ENCODE data around the gene C15orf39.

C15orf39 gene

GRCh38 chr15:75153565-75154276 lies 48.0 kb upstream of the C15orf39 start:
- TF ChIP-seq CTCF (IDR thresholded peaks at IDR 0.05; ENCODE audit: low read depth, low read length, poor library complexity, severe bottlenecking) (no peak), EZH2phosphoT487 (IDR thresholded peaks at IDR 0.05; ENCODE audit: borderline replicate concordance, low read length) (no peak)
- Histone ChIP-seq H3K9me2 (replicated peaks; ENCODE audit: control insufficient read depth, low read length) (no peaks in the 10 kb centered on the region), H3K79me2 (ENCODE audit: control insufficient read depth, low read length) (no peaks in the 10 kb centered on the region), H3K9me3 (ENCODE audit: control insufficient read depth, insufficient read depth, low read length) (peaks cover 4% of the 10 kb centered on the region; the same call in 1 of the 2 replicates), H3K4me3 (ENCODE audit: low read length) (no peak overlapping the region), H3K27ac (ENCODE audit: low read depth, low read length) (no peak overlapping the region), H3F3A (ENCODE audit: control insufficient read depth, insufficient read depth) (no peaks in the 10 kb centered on the region), H4K20me1 (ENCODE audit: control insufficient read depth, insufficient read depth, low read depth, low read length) (no peaks in the 10 kb centered on the region), H3K4me1 (ENCODE audit: control insufficient read depth, low read length) (peaks cover 11% of the 10 kb centered on the region), H3K27me3 (ENCODE audit: control insufficient read depth, low read length) (peaks cover 4% of the 10 kb centered on the region; the same call in 1 of the 2 replicates), H3K4me2 (ENCODE audit: low read length) (no peak overlapping the region), H3K36me3 (ENCODE audit: control insufficient read depth, low read length) (no peaks in the 10 kb centered on the region)

GRCh38 chr15:75154461-75155062 lies 47.1 kb upstream of the C15orf39 start:
- peaks cover 4% of the 10 kb centered on the region; the same call in 1 of the 2 replicates for H3K9me3 ChIP-seq (ENCODE audit: control insufficient read depth, insufficient read depth, low read length)
- H3K79me2 ChIP-seq (ENCODE audit: control insufficient read depth, low read length): no peaks in the 10 kb centered on the region
- no peak for TF ChIP-seq CTCF (IDR thresholded peaks at IDR 0.05; ENCODE audit: low read depth, low read length, poor library complexity, severe bottlenecking)
- no peak for TF ChIP-seq EZH2phosphoT487 (IDR thresholded peaks at IDR 0.05; ENCODE audit: borderline replicate concordance, low read length)
- no peak overlapping the region for H3K4me3 ChIP-seq (ENCODE audit: low read length)
- H3K36me3 ChIP-seq (ENCODE audit: control insufficient read depth, low read length): no peaks in the 10 kb centered on the region
- no peaks in the 10 kb centered on the region for H4K20me1 ChIP-seq (ENCODE audit: control insufficient read depth, insufficient read depth, low read depth, low read length)
- no peaks in the 10 kb centered on the region for H3K9me2 ChIP-seq (replicated peaks; ENCODE audit: control insufficient read depth, low read length)
- H3K27ac ChIP-seq (ENCODE audit: low read depth, low read length): no peak overlapping the region
- H3K4me2 ChIP-seq (ENCODE audit: low read length): no peak overlapping the region
- peaks cover 4% of the 10 kb centered on the region for H3K27me3 ChIP-seq (ENCODE audit: control insufficient read depth, low read length)
- peaks cover 11% of the 10 kb centered on the region for H3K4me1 ChIP-seq (ENCODE audit: control insufficient read depth, low read length)
- no peaks in the 10 kb centered on the region for H3F3A ChIP-seq (ENCODE audit: control insufficient read depth, insufficient read depth)

DNA sequence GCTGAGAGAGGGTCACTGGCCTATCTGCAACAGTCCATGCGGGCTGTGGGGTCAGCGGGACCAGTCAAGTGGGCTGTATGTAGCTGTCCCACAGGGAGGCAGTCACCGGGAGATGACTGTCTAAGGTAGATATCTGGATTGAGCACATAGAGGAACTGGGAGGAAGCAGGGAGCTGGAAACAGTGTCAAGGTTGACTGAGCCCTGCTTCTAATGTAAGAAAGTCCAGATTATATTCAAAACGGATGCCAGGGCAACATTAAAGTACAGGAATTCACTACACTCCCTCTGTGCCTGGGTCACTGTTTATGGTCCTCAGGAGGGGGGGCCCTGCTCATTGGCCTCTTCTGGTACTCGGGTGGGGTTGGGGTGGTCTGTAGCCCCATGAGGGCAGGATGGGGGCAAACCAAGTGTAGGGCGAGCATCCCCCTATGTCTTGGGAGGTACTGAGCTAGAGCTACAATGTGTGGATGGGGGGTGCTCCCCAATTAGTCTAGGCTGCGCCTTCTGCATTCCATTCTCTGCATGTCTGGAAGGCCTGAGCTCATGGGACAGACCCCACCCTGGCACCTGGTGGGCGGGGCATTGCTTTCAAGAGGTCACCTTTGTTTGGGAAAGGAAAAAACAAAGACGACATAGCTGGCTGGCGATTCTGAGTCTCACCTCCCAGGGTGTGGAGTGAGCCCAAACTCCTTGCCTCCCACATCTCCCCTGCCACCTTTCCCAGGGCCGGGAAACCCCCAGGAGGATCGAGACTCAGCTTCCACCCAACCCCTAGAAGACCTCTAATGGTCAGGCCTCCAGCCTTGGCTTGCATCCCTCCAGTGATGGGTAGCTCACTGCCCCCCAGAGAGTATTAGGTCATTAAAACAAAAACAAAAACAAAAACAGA lies 45.1 kb upstream of the C15orf39 start:
- Histone ChIP-seq H3F3A (ENCODE audit: control insufficient read depth, insufficient read depth) (no peaks in the 10 kb centered on the region), H3K36me3 (ENCODE audit: control insufficient read depth, low read length) (no peaks in the 10 kb centered on the region), H3K27ac (ENCODE audit: low read depth, low read length) (no peak overlapping the region), H3K4me2 (ENCODE audit: low read length) (no peak overlapping the region), H3K4me3 (ENCODE audit: low read length) (no peak overlapping the region), H3K9me3 (ENCODE audit: control insufficient read depth, insufficient read depth, low read length) (peaks cover 4% of the 10 kb centered on the region; the same call in 1 of the 2 replicates), H3K4me1 (ENCODE audit: control insufficient read depth, low read length) (peaks cover 11% of the 10 kb centered on the region), H3K27me3 (ENCODE audit: control insufficient read depth, low read length) (peaks cover 6% of the 10 kb centered on the region), H4K20me1 (ENCODE audit: control insufficient read depth, insufficient read depth, low read depth, low read length) (no peaks in the 10 kb centered on the region), H3K79me2 (ENCODE audit: control insufficient read depth, low read length) (no peaks in the 10 kb centered on the region), H3K9me2 (replicated peaks; ENCODE audit: control insufficient read depth, low read length) (no peaks in the 10 kb centered on the region)
- TF ChIP-seq EZH2phosphoT487 (IDR thresholded peaks at IDR 0.05; ENCODE audit: borderline replicate concordance, low read length) (no peak), CTCF (IDR thresholded peaks at IDR 0.05; ENCODE audit: low read depth, low read length, poor library complexity, severe bottlenecking) (no peak)

Measured in DOHH2 (cell line).